Measurements from ENCODE around the gene CTXN2.
A peak's percentile ranks its signal among the peaks of the same experiment; 100 is the strongest.

The CTXN2 gene
- 0 to 0.67 (median 0) reads per million in 9 experiments for total RNA-seq

GRCh38 chr15:48191574-48192225 lies at the start of gene CTXN2:
Gene CTXN2, plus strand, starts transcription at chr15:48191665. Its CDS starts 9,636 bp downstream, at chr15:48201301.
- Mint-ChIP-seq H3K4me3 (no peak within 1 kb of the TSS), H3K4me1 (ENCODE audit: low read depth in 2 of 2) (no peaks in the 10 kb centered on the region), H3K9me3 (peaks cover 0 to 6% of the 10 kb centered on the region in 2 donors), H3K36me3 (ENCODE audit: insufficient read depth) (no peaks in the 10 kb centered on the region), H3K27ac (no peak within 1 kb of the TSS), H3K27me3 (peaks cover 16 to 18% of the 10 kb centered on the region in 2 donors)
- DNase-seq = no peak
- ATAC-seq (replicated peaks) = no peak

- Mint-ChIP-seq H3K4me3 (no peak overlapping the region), H3K9me3 (no peaks in the 10 kb centered on the region), H3K4me1 (ENCODE audit: low read depth in 2 of 2) (no peaks in the 10 kb centered on the region), H3K27me3 (no peaks in the 10 kb centered on the region), H3K27ac (no peak overlapping the region), H3K36me3 (ENCODE audit: insufficient read depth) (peaks cover 5% of the 10 kb centered on the region)
- ATAC-seq (replicated peaks) = no peak
- no peak for DNase-seq
Observed at GRCh38 chr15:48143856-48144255, 47.6 kb upstream of the CTXN2 start.

DNA sequence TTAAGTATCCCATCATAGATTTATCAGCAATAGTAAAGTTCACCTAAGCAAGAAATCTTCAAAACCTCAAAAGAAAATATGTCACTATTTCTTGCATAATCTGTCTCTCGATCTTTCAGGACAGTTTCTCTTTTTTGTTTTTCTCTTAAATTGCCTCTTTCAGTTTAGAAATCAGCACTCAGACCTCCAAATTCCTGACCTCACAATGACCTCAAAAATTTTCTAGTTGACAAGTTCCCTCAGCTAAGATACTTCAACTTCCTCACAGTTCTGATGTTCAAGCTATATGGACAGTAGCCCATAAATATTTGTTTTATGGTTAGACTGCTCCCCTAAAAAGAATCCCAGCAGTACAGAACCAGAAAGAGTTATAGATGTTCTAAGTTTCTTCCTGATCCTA lies 46.6 kb upstream of the CTXN2 start:
- Mint-ChIP-seq H3K9me3 (no peaks in the 10 kb centered on the region), H3K27me3 (no peaks in the 10 kb centered on the region), H3K36me3 (ENCODE audit: insufficient read depth) (peaks cover 5% of the 10 kb centered on the region), H3K27ac (no peak overlapping the region), H3K4me1 (ENCODE audit: low read depth in 2 of 2) (no peaks in the 10 kb centered on the region), H3K4me3 (no peak overlapping the region)
- DNase-seq (no peak), ATAC-seq (replicated peaks) (no peak)

DNA sequence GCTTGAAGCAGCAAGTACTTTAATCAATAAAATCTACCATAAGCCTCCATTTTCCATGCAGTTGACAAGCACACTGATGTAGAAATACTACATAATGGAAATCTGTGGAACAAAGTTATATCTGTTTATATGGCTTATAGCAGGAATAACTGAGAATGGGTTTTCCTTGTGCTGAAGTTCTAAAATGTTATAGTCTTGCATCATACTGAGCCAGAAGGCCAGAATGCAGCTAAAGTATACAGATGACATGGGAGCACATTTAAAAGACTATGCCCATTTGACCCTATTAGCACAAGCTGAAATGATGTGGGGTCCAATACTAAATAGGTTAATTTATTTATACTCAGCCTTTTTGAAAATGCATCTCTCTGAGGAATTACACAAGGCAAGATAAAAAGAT lies 45.5 kb upstream of the CTXN2 start:
- no peaks in the 10 kb centered on the region for H3K27me3 Mint-ChIP-seq
- peaks cover 5% of the 10 kb centered on the region for H3K36me3 Mint-ChIP-seq (ENCODE audit: insufficient read depth)
- no peak overlapping the region for H3K27ac Mint-ChIP-seq
- no peak for ATAC-seq (replicated peaks)
- no peak for DNase-seq
- no peaks in the 10 kb centered on the region for H3K4me1 Mint-ChIP-seq (ENCODE audit: low read depth in 2 of 2)
- H3K9me3 Mint-ChIP-seq = no peaks in the 10 kb centered on the region
- H3K4me3 Mint-ChIP-seq = no peak overlapping the region

GRCh38 chr15:48147358-48147757 lies 44.1 kb upstream of the CTXN2 start:
- Mint-ChIP-seq H3K27ac (no peak overlapping the region), H3K9me3 (no peaks in the 10 kb centered on the region), H3K4me1 (ENCODE audit: low read depth in 2 of 2) (no peaks in the 10 kb centered on the region), H3K36me3 (ENCODE audit: insufficient read depth) (peaks cover 7% of the 10 kb centered on the region), H3K4me3 (no peak overlapping the region), H3K27me3 (no peaks in the 10 kb centered on the region)
- DNase-seq (no peak), ATAC-seq (replicated peaks) (no peak)

DNA sequence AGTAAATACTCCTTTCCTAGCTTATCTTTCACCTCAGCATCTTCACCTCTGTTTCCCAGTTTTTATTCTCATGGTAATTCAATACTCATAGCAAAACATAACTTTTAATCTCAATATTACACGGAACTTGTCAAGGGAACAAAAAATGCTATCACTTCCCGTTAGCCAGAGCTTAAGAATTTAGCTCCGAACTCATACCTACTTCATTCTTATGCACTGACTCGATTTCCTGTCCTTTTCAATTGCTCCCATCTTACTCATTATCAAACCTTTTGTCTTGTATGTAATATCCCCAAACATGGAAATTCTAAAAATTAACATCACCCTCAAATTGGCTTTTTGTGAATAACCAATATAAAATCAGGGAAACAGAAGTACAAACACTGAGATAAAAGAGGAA lies 41.6 kb upstream of the CTXN2 start:
- H3K4me3 Mint-ChIP-seq = no peak overlapping the region
- H3K4me1 Mint-ChIP-seq (ENCODE audit: low read depth in 2 of 2) = no peaks in the 10 kb centered on the region
- H3K27ac Mint-ChIP-seq = no peak overlapping the region
- H3K27me3 Mint-ChIP-seq = no peaks in the 10 kb centered on the region
- no peaks in the 10 kb centered on the region for H3K9me3 Mint-ChIP-seq
- ATAC-seq (replicated peaks) (no peak), DNase-seq (no peak)
- peaks cover 9% of the 10 kb centered on the region for H3K36me3 Mint-ChIP-seq (ENCODE audit: insufficient read depth)

- H3K27ac Mint-ChIP-seq = no peak overlapping the region
- no peaks in the 10 kb centered on the region for H3K4me1 Mint-ChIP-seq (ENCODE audit: low read depth in 2 of 2)
- DNase-seq (no peak), ATAC-seq (replicated peaks) (no peak)
- peaks cover 15% of the 10 kb centered on the region for H3K36me3 Mint-ChIP-seq (ENCODE audit: insufficient read depth)
- no peak overlapping the region for H3K4me3 Mint-ChIP-seq
- H3K9me3 Mint-ChIP-seq = no peaks in the 10 kb centered on the region
- no peaks in the 10 kb centered on the region for H3K27me3 Mint-ChIP-seq
Observed at GRCh38 chr15:48153526-48153925, 37.9 kb upstream of the CTXN2 start.

DNA sequence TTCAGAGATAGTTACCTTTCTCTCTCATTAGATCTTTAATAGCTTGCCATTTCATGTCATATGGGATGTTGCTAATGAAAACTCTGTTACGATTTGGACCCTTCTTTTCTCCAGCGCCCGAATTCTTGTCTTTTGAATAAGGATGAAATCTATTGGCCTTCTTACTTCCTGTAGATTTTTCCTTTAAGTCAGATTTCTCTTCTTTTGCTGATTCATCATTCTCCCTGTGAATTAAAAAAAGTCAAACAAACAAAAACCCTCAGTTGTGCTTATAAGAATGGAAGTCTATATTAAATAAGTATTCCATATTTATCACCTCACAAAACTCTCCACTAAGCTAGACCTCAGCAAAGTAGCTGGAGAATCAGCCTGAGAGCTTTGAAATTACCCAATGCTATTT lies 22.8 kb upstream of the CTXN2 start:
- peaks cover 8% of the 10 kb centered on the region for H3K36me3 Mint-ChIP-seq (ENCODE audit: insufficient read depth)
- no peak for DNase-seq

DNA sequence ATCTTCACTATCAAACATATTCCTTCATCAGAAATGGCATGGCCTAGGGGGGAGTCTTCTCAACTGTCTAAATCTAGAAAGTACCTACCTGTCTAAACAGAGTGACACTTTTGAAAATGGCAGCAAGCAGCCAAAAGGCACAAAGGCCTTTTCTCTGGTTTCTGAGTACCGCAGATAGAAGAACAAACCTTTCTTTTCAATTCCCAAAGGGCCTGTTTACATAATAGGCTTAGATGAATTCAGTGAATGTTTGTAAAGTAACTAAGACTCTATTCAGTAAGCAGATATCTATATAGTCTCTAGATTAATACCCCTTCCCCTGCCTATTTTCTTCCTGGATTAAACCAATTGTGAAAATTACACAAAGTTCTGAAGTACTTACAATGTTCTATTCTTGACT lies 20.5 kb upstream of the CTXN2 start:
- Mint-ChIP-seq H3K27ac (no peak overlapping the region), H3K4me3 (no peak overlapping the region), H3K27me3 (no peaks in the 10 kb centered on the region), H3K4me1 (ENCODE audit: low read depth in 2 of 2) (peaks cover 0 to 2% of the 10 kb centered on the region in 2 donors), H3K36me3 (ENCODE audit: insufficient read depth) (peaks cover 6% of the 10 kb centered on the region), H3K9me3 (peaks cover 0 to 2% of the 10 kb centered on the region in 2 donors)
- DNase-seq = no peak
- no peak for ATAC-seq (replicated peaks)

More for the DNA sequence above, 22.8 kb upstream of the CTXN2 start:
- Mint-ChIP-seq H3K27ac (no peak overlapping the region), H3K4me3 (no peak overlapping the region), H3K27me3 (no peaks in the 10 kb centered on the region), H3K4me1 (ENCODE audit: low read depth in 2 of 2) (no peaks in the 10 kb centered on the region), H3K9me3 (peaks cover 0 to 2% of the 10 kb centered on the region in 2 donors)
- no peak for ATAC-seq (replicated peaks)

DNA sequence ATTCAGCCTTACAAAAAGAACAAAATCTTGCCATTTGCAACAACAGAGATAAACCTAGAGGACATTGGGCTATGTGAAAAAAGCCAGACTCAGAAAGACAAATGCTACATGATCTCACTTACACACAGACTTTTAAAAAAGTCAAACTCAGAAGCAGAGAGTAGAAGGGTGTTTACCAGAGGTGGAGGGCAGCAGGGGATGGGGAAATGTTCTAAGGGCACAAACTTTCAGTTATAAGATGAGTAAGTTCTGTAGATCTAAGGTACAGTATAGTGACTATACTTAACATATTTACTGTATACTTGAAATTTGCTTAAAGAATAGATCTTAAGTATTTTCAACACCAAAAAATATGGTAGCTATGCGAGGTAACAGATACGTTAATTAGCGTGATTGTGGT lies 16.3 kb upstream of the CTXN2 start:
- peaks cover 8% of the 10 kb centered on the region in 2 donors for H3K4me1 Mint-ChIP-seq (ENCODE audit: low read depth in 2 of 2)
- DNase-seq = no peak
- no peaks in the 10 kb centered on the region for H3K36me3 Mint-ChIP-seq (ENCODE audit: insufficient read depth)
- no peak overlapping the region for H3K4me3 Mint-ChIP-seq
- peaks cover 0 to 2% of the 10 kb centered on the region in 2 donors for H3K9me3 Mint-ChIP-seq
- no peak overlapping the region for H3K27ac Mint-ChIP-seq
- H3K27me3 Mint-ChIP-seq = peaks cover 12 to 14% of the 10 kb centered on the region in 2 donors
- no peak for ATAC-seq (replicated peaks)

DNA sequence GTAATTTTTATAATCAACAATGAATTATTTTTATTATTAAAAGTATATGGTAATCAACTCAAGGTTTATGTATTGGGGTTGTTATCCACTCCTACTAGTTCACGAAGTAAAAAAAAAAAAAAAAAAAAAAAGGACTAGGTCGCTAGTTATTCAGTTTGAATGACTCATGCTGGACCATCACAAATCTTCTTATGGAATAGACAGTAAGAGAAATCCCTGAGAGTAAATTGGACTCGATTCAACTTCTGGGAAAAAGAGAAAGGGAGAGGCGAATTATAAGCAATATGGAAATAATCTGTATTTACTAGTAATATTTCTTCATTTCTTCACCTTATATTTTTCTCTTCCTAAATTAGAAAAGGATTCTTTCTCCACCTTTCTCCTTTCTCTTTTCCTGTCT lies 15.4 kb upstream of the CTXN2 start:
- no peaks in the 10 kb centered on the region for H3K36me3 Mint-ChIP-seq (ENCODE audit: insufficient read depth)
- peaks cover 8% of the 10 kb centered on the region in 2 donors for H3K4me1 Mint-ChIP-seq (ENCODE audit: low read depth in 2 of 2)
- peaks cover 0 to 2% of the 10 kb centered on the region in 2 donors for H3K9me3 Mint-ChIP-seq
- H3K27me3 Mint-ChIP-seq = peaks cover 14 to 17% of the 10 kb centered on the region in 2 donors
- DNase-seq (no peak), ATAC-seq (replicated peaks) (no peak)
- H3K4me3 Mint-ChIP-seq = no peak overlapping the region
- no peak overlapping the region for H3K27ac Mint-ChIP-seq

DNA sequence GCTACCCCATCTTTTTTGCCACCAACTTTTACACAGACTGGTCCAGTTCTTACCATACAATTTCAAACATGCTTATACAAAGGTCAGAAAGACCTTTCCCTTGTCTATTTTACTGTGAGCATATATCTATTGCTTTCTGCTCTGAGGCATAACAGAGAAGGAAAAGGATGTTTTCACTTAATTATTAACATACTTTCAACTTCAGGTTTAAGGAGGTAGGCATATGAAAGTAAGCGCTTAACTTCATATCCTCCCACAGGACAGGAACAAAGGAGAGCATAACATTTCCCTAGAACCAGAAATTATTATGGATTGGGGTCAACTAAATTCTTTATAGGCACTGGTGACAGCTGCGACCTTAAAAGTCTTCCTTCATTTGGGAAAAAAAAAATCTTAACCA lies 14.5 kb upstream of the CTXN2 start:
- DNase-seq (no peak), ATAC-seq (replicated peaks) (no peak)
- Mint-ChIP-seq H3K9me3 (peaks cover 0 to 2% of the 10 kb centered on the region in 2 donors), H3K27me3 (peaks cover 16 to 18% of the 10 kb centered on the region in 2 donors), H3K4me3 (peak overlapping the region; percentile 77 to 86), H3K27ac (peak overlapping the region; percentile 85 to 91), H3K36me3 (ENCODE audit: insufficient read depth) (no peaks in the 10 kb centered on the region), H3K4me1 (ENCODE audit: low read depth in 2 of 2) (peaks cover 8% of the 10 kb centered on the region in 2 donors)

- peak overlapping the region; percentile 85 to 91 for H3K27ac Mint-ChIP-seq
- H3K27me3 Mint-ChIP-seq = peaks cover 20 to 22% of the 10 kb centered on the region in 2 donors
- peaks cover 8% of the 10 kb centered on the region in 2 donors for H3K4me1 Mint-ChIP-seq (ENCODE audit: low read depth in 2 of 2)
- peak; percentile 65 for ATAC-seq (replicated peaks)
- H3K36me3 Mint-ChIP-seq (ENCODE audit: insufficient read depth) = no peaks in the 10 kb centered on the region
- peak overlapping the region; percentile 77 to 86 for H3K4me3 Mint-ChIP-seq
- DNase-seq = peak in 1 of 3 experiments; percentile 1
- peaks cover 0 to 2% of the 10 kb centered on the region in 2 donors for H3K9me3 Mint-ChIP-seq
Observed at GRCh38 chr15:48177383-48177765, 14.1 kb upstream of the CTXN2 start.

Data from effector memory CD8-positive, alpha-beta T cell (primary cell).